Spleen (tissue), 7 donors: Measurements from ENCODE around the gene SCFD2.

Source experiments
- CTCF ChIP-seq, 11 experiments: fragments of 200-600 bp in 7 of 11; fragments of 450-650 bp in 4 of 11; sonication (generic) in 4 of 11; IDR thresholded peaks in 8 of 11; conservative IDR thresholded peaks in 3 of 11; 1 replicate in 7 of 11; 2 replicates in 4 of 11; pipeline versions ENCODE4 v1.4.0 to v1.8.0; 2016 to 2021; ENCODE audit warnings: antibody characterized with exemption in 11 of 11, inconsistent platforms in 4 of 11, mild to moderate bottlenecking in 1 of 11
- POLR2A ChIP-seq, 3 donors: fragments of 450-650 bp; IDR thresholded peaks; one replicate each; pipeline ENCODE4 v1.5.1; 2017; ENCODE audit warnings: antibody characterized with exemption in 3 of 3, mild to moderate bottlenecking in 1 of 3
- POLR2AphosphoS5 ChIP-seq, 3 donors: sonication (generic); formaldehyde crosslinking; IDR thresholded peaks; one replicate each; pipeline ENCODE4 v1.5.1; 2017; ENCODE audit warnings: antibody characterized with exemption in 3 of 3
- donor health status: DM: no; HTN: no; CAD: no; lungs with moderate emphysema.
- donor health status: DM: no; HTN: no; CAD: no.
- donor health status: DM: no; HTN: no; CAD: no.

- TF ChIP-seq POLR2A (IDR thresholded peaks at IDR 0.05) (no peak), CTCF (IDR thresholded peaks at IDR 0.05 in 8 of 11, conservative IDR thresholded peaks at IDR 0.05 in 3 of 11) (no peak), POLR2AphosphoS5 (IDR thresholded peaks at IDR 0.05) (no peak)
These were observed 492.7 kb downstream of the SCFD2 start for GRCh38 chr4:52873191-52873590.
